MM.1S (cell line): ENCODE results near the gene TAS1R2.

Source experiments
- CTCF ChIP-seq: fragments of 300-600 bp; sonication (generic); IDR thresholded peaks from 2 replicates; pipeline ENCODE4 v1.5.1; 2016; ENCODE audit warnings: antibody characterized with exemption, low read length, mixed read lengths
- EZH2phosphoT487 ChIP-seq: fragments of 300-600 bp; sonication (generic); IDR thresholded peaks from 2 replicates; pipeline ENCODE4 v1.6.1; 2018; ENCODE audit warnings: antibody characterized with exemption, low read length

GRCh38 chr1:18828224-18828623 is 31.2 kb downstream of the TAS1R2 start:
- TF ChIP-seq EZH2phosphoT487 (no peak), CTCF (no peak)
